Activated CD4-positive, alpha-beta T cell treated with anti-CD3 and anti-CD28 coated beads, Interleukin-2, amount 10 ng/mL, durations not matched to agents 24 days and 14 days (primary cell): ENCODE data around the gene DDX56. TPM values are rescaled to one million over a fixed set of nuclear protein-coding genes. Genes with fewer than 3 reads are reported as not detected.

ENCODE experiments used
- DNase-seq: peaks from one replicate; pipeline ENCODE4 v3.0.0; 2022
- H3K27ac Mint-ChIP-seq: one replicate; pipeline ENCODE4 v1.8.0; 2022; ENCODE audit warnings: mild to moderate bottlenecking, mixed read lengths
- H3K27me3 Mint-ChIP-seq: one replicate; pipeline ENCODE4 v1.8.0; 2022; ENCODE audit warnings: mixed read lengths
- H3K36me3 Mint-ChIP-seq: one replicate; pipeline ENCODE4 v1.8.0; 2022; ENCODE audit warnings: low read depth, mild to moderate bottlenecking, mixed read lengths
- H3K4me1 Mint-ChIP-seq: one replicate; pipeline ENCODE4 v1.8.0; 2021; ENCODE audit warnings: mixed read lengths
- H3K4me3 Mint-ChIP-seq: one replicate; pipeline ENCODE4 v1.8.0; 2022; ENCODE audit warnings: mild to moderate bottlenecking, moderate library complexity, mixed read lengths
- H3K9me3 Mint-ChIP-seq: one replicate; pipeline ENCODE4 v1.8.0; 2021; ENCODE audit warnings: mixed read lengths
- intact Hi-C: fragments of 100-400 bp; cut with micrococcal nuclease; formaldehyde crosslinking; loops from one replicate; pipeline ENCODE4 v1.15.1; 2023
- total RNA-seq: library from RNA; stranded (reverse); gene quantifications from 2 replicates; pipeline ENCODE4 v1.2.3, GENCODE V29; 2022

Gene DDX56
- total RNA-seq, 1 donor from 2014 or later, result 172 TPM

DNA sequence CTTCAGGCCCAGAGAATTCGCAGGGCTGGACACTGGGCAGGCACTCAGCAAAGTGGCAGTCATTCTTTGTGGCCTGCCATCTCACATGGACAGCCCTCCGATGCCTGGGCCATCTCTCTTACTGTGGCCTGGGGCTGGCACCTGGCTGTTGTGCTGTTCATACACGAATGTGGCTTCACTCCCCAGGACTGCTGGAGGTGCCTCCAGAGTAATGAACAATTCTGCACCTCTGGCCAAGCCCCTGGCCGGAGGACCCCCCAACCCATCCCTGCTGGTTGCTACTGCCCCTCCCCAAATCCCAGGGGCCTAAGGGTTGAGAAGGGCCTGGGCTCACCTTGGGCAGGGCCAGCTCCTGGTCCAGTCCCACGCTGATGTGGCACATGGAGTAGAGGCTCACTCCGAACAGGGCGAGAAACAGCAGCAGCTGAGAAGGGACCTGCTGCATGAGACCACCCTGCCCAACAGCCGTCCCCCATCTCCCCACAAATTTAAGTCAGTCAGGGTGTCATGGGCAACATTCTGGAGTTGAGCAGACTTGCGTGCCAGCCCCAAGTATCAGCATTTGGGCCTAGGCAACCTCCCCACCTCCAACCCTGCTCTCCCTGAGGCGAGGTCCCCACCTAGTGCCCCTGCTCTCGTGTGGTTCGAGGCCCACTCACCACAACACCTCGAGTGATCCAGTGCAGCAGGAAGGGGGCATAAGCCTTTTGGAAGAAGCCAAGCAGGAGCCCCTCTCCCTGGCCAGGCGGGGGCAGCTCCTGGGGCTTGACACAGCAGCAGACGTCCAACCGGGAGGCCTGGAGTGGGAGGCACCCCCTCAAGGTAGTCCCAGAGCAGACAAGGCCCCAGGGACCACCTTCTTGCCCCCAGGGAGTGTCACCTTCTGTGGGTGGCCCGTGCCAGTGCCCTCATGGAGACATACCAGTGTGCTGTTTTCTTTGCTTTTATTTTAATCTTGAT, 42.0 kb downstream of the DDX56 start:
- DNase-seq, result no peak
- H3K4me3 Mint-ChIP-seq, result no peak overlapping the region
- peaks cover 2% of the 10 kb centered on the region for H3K27me3 Mint-ChIP-seq
- H3K9me3 Mint-ChIP-seq, result no peaks in the 10 kb centered on the region
- intact Hi-C loops, result no loop called here
- H3K4me1 Mint-ChIP-seq, result no peaks in the 10 kb centered on the region
- H3K36me3 Mint-ChIP-seq, result no peaks in the 10 kb centered on the region
- H3K27ac Mint-ChIP-seq, result no peak overlapping the region

GRCh38 chr7:44530990-44531389, 42.7 kb downstream of the DDX56 start:
- H3K36me3 Mint-ChIP-seq, result no peaks in the 10 kb centered on the region
- no peak for DNase-seq
- peaks cover under 1% of the 10 kb centered on the region for H3K9me3 Mint-ChIP-seq
- H3K27ac Mint-ChIP-seq, result no peak overlapping the region
- peaks cover 2% of the 10 kb centered on the region for H3K27me3 Mint-ChIP-seq
- intact Hi-C loops, result no loop called here
- no peaks in the 10 kb centered on the region for H3K4me1 Mint-ChIP-seq
- no peak overlapping the region for H3K4me3 Mint-ChIP-seq

DNA sequence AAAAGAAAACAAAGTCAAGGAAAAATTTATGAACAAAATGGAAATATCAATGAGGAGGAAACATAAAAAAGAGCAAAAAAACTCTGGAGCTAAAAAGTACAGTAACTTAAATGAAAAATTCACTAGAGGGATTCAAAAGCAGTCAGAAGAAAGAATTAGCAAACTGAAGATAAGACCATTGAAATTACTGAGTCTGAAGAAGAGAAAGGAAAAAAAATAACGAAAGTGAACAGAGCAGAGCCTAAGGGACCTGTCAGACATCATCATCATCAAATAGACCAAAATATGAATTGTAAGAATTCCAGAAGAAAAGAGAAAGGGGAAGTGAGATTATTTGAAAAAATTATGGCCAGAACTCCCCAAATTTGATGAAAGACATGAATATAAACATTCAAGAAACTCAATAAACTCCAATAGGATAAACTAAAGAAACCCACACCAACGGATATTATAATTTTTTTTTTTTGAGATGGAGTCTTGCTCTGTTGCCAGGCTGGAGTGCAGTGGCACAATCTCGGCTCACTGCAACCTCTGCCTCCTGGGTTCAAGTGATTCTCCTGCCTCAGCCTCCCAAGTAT, 48.8 kb downstream of the DDX56 start:
- intact Hi-C loops, result no loop called here
- H3K9me3 Mint-ChIP-seq, result peaks cover 12% of the 10 kb centered on the region
- peaks cover 11% of the 10 kb centered on the region for H3K27me3 Mint-ChIP-seq
- DNase-seq, result no peak
- no peak overlapping the region for H3K27ac Mint-ChIP-seq
- no peak overlapping the region for H3K4me3 Mint-ChIP-seq
- no peaks in the 10 kb centered on the region for H3K36me3 Mint-ChIP-seq
- H3K4me1 Mint-ChIP-seq, result no peaks in the 10 kb centered on the region

- Mint-ChIP-seq H3K27me3 (peaks cover 9% of the 10 kb centered on the region), H3K4me3 (no peak overlapping the region), H3K4me1 (no peaks in the 10 kb centered on the region), H3K9me3 (peaks cover 12% of the 10 kb centered on the region), H3K27ac (no peak overlapping the region), H3K36me3 (no peaks in the 10 kb centered on the region)
- DNase-seq, result no peak
- intact Hi-C loops, result no loop called here
Measured at GRCh38 chr7:44522315-44522714, 51.4 kb downstream of the DDX56 start.

GRCh38 chr7:44521347-44522095, 52.2 kb downstream of the DDX56 start:
- Mint-ChIP-seq H3K4me1 (no peaks in the 10 kb centered on the region), H3K4me3 (no peak overlapping the region), H3K36me3 (no peaks in the 10 kb centered on the region), H3K27me3 (peaks cover 9% of the 10 kb centered on the region), H3K27ac (no peak overlapping the region), H3K9me3 (peaks cover 12% of the 10 kb centered on the region)
- intact Hi-C loops, result no loop called here
- DNase-seq, result no peak

DNA sequence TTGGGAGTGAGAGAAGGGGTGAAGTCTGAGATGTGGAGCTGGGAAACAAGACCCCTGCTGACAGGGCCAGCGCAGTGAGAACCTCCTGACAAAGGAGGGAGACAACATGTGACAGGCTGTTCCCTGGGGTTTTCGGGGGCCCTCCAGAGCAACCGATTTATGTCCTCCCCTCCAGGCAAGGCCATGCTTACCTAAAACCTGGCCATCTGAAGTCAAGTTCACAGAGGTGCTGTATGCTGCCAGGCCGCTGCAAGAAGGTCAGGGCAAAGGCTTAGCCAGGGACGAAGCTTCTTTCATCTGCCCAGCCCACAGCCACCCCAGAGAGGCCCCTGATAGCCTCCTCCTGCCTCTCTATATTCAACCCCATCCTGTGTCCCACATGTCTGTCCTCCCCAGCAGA, 53.1 kb downstream of the DDX56 start:
- H3K4me3 Mint-ChIP-seq, result no peak overlapping the region
- intact Hi-C loops, result no loop called here
- peaks cover 9% of the 10 kb centered on the region for H3K27me3 Mint-ChIP-seq
- H3K4me1 Mint-ChIP-seq, result no peaks in the 10 kb centered on the region
- H3K9me3 Mint-ChIP-seq, result peaks cover 9% of the 10 kb centered on the region
- H3K36me3 Mint-ChIP-seq, result no peaks in the 10 kb centered on the region
- no peak for DNase-seq
- H3K27ac Mint-ChIP-seq, result no peak overlapping the region

GRCh38 chr7:44519546-44519945, 54.2 kb downstream of the DDX56 start:
- Mint-ChIP-seq H3K4me3 (no peak overlapping the region), H3K4me1 (no peaks in the 10 kb centered on the region), H3K27ac (no peak overlapping the region), H3K27me3 (peaks cover 6% of the 10 kb centered on the region), H3K36me3 (no peaks in the 10 kb centered on the region), H3K9me3 (peaks cover 5% of the 10 kb centered on the region)
- no peak for DNase-seq
- intact Hi-C loops, result no loop called here

DNA sequence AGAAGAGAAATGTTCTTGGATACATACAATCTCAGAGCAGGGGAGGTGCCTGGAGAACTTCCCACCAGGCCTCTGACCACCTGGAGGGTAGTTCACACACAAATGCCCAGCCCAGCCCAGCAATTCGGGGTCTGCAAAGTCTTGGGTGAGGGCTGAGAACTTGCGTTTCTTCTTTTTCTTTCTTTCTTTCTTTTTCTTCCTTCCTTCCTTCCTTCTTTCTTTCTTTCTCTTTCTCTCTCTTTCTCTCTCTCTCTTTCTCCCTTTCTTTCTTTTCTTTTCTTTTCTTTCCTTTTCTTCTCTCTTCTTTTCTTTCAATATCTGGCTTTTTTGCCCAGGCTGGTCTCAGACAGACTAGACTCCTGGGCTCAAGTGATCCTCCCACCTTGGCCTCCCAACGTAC, 54.9 kb downstream of the DDX56 start:
- Mint-ChIP-seq H3K36me3 (no peaks in the 10 kb centered on the region), H3K27me3 (peaks cover 2% of the 10 kb centered on the region), H3K27ac (no peak overlapping the region), H3K4me1 (no peaks in the 10 kb centered on the region), H3K9me3 (no peaks in the 10 kb centered on the region), H3K4me3 (no peak overlapping the region)
- intact Hi-C loops, result no loop called here
- no peak for DNase-seq

DNA sequence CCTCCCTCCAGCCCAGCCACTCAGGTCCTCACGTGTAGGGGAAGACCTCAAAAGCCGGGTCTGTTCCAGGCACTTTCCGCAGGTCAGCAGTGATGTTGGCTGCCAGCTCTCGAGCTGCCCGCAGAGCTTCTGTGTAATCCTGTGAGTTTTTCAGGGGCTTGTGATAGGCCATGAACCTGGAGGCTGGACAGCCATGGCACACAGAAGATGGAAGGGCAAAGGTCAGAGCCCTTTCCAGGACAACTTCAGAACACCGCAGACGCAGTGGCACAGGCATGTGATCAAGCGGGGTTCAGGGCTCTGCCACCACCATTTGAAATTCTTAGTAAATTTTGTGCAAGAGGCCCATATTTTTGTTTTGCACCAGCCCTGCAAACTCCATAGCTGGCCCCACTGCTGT, 56.5 kb downstream of the DDX56 start:
- peaks cover 2% of the 10 kb centered on the region for H3K27me3 Mint-ChIP-seq
- no peak overlapping the region for H3K4me3 Mint-ChIP-seq
- intact Hi-C loops, result no loop called here
- H3K9me3 Mint-ChIP-seq, result no peaks in the 10 kb centered on the region
- H3K4me1 Mint-ChIP-seq, result no peaks in the 10 kb centered on the region
- no peak overlapping the region for H3K27ac Mint-ChIP-seq
- no peak for DNase-seq
- H3K36me3 Mint-ChIP-seq, result no peaks in the 10 kb centered on the region

Other genes starting within 250 kb of the DDX56 start
- 1.3 and 1.6 TPM in 2 replicates for gene CAMK2B, start 248.3 kb downstream of the DDX56 start, total RNA-seq
- 88.8 and 92.7 TPM in 2 replicates for gene NUDCD3, start 83.2 kb downstream of the DDX56 start, total RNA-seq
- gene NPC1L1, start 32.6 kb downstream of the DDX56 start, total RNA-seq, result not detected in 2 replicates
- 78.4 and 80.2 TPM in 2 replicates for gene TMED4, start 8.3 kb upstream of the DDX56 start, total RNA-seq
- gene OGDH, start 32.7 kb upstream of the DDX56 start, total RNA-seq, result 99.5 and 102 TPM in 2 replicates
- 130 and 133 TPM in 2 replicates for gene ZMIZ2, start 174.9 kb upstream of the DDX56 start, total RNA-seq
- 2,368 and 2,448 TPM in 2 replicates for gene PPIA, start 222.8 kb upstream of the DDX56 start, total RNA-seq